Astrocyte of the spinal cord (primary cell): ENCODE results near the gene MZT2B.
"Not testable (repeated sequence)": the region's sequence is repeated elsewhere in the genome, so short reads cannot be mapped to it uniquely, and the experiment has no call there.

Experiments used
- DNase-seq: peaks from one replicate; pipeline ENCODE4 v3.0.0; 2011; ENCODE audit warnings: low read depth, low spot score
- H3K4me3 ChIP-seq: 2 replicates; pipeline ENCODE4 v1.5.1; 2011; ENCODE audit warnings: low read depth, mild to moderate bottlenecking, low read length, moderate library complexity
- CTCF ChIP-seq: IDR thresholded peaks from 2 replicates; pipeline ENCODE4 v1.5.1; 2012; ENCODE audit warnings: low read depth, mild to moderate bottlenecking, low read length, inconsistent platforms
- in situ Hi-C: cut with HindIII; loops from 2 replicates; pipeline ENCODE4 v1.10.0; 2017; ENCODE audit warnings: low sequenced_read_pairs

Gene MZT2B

GRCh38 chr2:130190237-130190636 lies 8.2 kb downstream of the MZT2B start:
- DNase-seq: no peak
- in situ Hi-C loops: no loop called here
- H3K4me3 ChIP-seq: no peak overlapping the region
- TF ChIP-seq CTCF: no peak

- DNase-seq, H3K4me3 ChIP-seq, in situ Hi-C loops: not testable (repeated sequence)
Measured at GRCh38 chr2:130191319-130191718, 9.3 kb downstream of the MZT2B start.

DNA sequence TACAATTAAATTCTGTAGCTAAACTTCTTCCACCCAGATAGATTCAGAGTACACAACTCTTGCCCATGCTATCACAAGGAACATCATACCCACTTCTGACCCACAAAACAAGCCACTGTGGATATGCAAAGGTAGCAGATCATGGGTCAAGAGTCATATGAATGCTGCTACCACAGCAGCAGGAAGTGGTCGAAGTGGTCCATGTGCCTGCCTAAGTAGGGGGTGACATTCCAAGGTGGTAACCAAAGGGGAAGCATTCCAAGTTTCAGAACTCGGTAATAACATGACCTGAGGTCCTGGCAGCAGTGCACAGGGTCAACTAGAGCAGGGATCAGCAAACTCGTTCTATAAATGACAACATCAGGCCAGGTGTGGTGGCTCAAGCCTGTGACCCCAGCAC lies 10.4 kb downstream of the MZT2B start:
- in situ Hi-C loops, H3K4me3 ChIP-seq, DNase-seq: not testable (repeated sequence)

GRCh38 chr2:130193824-130194223 lies 11.8 kb downstream of the MZT2B start:
- DNase-seq, H3K4me3 ChIP-seq, in situ Hi-C loops: not testable (repeated sequence)

DNA sequence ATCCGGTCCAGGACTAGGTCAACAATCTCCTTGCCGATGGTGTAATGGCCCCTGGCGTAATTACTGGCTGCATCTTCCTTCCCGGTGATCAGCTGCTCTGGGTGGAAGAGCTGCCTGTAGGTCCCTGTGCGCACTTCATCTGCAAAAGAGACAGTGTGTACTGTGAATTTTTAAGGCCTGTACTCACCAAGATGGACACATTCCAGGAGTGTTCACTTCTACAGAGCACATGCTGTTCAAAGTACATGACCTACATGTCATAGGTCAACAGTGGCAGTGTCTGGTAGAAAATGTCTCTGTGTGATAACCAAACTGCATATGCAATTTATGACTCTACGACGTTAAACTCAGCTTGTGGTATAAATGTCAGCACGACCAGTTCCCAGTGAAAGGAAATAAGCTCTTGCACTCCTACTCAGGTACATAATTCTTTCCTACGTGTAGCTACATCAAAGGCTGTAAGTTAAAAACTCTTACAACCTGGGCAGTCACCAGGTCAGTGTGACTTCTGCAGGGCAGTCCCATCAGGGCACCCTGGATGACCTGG lies 13.1 kb downstream of the MZT2B start:
- H3K4me3 ChIP-seq, in situ Hi-C loops, DNase-seq: not testable (repeated sequence)

DNA sequence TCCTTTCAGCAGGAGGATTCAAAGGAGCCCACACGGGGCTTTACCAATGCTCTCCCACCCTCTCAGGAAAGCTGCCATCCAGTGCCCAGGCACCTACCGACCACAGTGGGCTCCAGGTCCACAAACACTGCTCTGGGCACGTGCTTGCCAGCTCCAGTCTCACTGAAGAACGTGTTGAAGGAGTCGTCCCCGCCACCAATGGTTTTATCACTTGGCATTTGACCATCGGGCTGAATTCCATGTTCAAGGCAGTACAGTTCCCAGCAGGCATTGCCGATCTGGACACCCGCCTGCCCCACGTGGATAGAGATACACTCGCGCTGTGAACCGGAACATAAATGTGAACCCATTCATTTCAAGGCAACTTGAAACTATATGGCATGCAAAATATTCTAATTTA lies 14.0 kb downstream of the MZT2B start:
- H3K4me3 ChIP-seq, DNase-seq, in situ Hi-C loops: not testable (repeated sequence)

GRCh38 chr2:130198343-130198742 lies 16.3 kb downstream of the MZT2B start, which contains the start of gene TUBA3E:
TSS of gene TUBA3E (minus strand) at chr2:130198439. CDS start at chr2:130198360, 79 bp downstream.
- in situ Hi-C loops: no loop called here
- H3K4me3 ChIP-seq: no peak within 1 kb of the TSS
- no peak for TF ChIP-seq CTCF
- DNase-seq: no peak

- DNase-seq, in situ Hi-C loops, H3K4me3 ChIP-seq: not testable (repeated sequence)
Measured at GRCh38 chr2:130202518-130202917, 20.5 kb downstream of the MZT2B start.

DNA sequence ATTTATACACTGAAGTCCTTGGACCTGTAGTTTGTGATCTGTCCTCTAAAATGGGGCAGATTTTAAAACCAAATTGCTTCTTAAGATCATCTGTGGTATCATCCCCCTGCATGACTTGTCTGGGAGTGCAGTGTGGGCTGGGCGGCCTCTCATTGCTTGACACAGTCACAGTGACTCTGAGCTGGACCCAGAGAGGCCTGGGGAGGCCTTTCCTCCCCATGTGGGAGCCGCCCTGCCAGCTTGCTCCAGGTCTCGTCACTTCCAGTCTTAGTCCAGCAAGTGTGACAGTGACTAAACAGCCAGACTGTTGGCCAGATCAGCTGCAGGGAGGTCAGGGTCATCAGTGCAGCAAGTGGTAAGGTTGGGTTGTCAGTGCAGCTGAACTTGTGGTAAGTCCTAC lies 21.1 kb downstream of the MZT2B start:
- in situ Hi-C loops, DNase-seq, H3K4me3 ChIP-seq: not testable (repeated sequence)

DNA sequence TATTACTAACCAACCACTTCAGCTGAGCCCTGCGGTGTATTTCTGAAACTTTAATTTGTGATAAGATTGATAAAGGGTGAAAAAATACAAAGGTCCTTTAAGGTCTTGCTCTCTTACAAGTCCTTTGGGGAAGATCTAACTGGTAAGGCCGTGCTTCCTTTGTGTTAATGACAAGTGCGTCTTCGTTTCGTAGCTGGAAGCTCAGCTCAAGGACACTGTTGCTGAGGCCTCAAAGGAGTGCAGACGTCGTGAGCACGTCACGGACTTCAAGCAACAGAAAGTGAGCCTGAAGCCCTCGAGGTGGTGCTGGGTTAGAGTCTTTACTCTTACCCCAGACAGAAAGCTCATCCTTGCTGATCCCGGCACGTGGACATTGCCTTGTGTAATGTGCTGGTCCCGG lies 25.0 kb downstream of the MZT2B start:
- in situ Hi-C loops, DNase-seq, H3K4me3 ChIP-seq: not testable (repeated sequence)

DNA sequence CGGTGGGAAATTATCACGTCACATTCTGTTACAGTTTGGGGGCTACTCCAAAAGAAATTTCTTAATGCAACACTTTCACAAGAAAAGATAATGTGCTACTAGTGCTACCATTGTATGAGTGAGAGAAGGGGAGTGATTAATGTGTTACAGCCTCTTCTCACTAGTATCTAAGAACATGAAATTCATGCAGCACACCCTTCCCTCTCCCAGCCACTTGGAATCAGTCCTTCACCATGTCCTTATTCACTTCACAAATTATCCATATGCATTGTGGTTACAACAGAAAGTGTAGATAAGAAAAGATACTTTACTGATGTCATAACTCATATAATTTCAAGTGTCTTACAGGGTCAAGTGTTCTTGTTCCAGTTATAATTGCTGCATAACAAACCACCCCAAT lies 37.1 kb downstream of the MZT2B start:
- DNase-seq, in situ Hi-C loops, H3K4me3 ChIP-seq: not testable (repeated sequence)

DNA sequence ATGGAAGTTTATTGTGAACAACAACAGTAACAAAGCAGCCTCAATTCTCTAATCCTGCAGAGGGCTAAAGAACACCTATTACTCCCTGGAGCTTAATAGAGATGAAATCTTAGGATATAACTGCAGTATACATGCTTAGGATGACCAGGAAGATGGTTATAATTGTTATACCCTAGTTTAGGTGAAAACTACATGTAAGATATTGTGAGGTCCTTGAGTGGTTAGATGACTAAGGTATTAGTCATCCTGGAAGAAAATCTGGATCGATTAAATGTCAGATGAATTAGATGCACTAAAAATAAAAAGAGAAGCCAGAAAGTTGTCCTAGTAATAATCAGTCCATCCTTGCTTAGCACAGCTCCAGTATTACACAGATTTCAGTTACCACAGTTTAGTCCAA lies 38.4 kb downstream of the MZT2B start:
- DNase-seq, H3K4me3 ChIP-seq, in situ Hi-C loops: not testable (repeated sequence)

DNA sequence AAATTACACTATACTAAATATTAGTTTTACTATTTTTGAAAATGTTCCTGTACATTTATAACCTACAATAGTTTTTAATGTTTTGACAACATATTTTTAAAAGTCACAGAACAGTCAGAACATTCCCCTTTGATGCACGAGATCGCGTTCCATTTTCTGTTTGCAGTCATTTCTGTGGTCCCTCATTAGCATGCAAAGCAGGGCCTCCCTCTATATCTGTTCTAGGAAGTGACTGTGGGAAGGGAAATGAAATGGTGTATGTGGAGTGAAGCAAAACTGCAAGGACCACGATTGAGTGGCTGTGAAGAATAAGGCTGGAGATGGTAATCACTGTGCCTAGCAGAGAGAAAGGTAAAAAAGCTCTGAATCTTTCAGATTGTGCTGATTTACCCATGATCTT lies 40.5 kb downstream of the MZT2B start:
- in situ Hi-C loops, H3K4me3 ChIP-seq, DNase-seq: not testable (repeated sequence)

DNA sequence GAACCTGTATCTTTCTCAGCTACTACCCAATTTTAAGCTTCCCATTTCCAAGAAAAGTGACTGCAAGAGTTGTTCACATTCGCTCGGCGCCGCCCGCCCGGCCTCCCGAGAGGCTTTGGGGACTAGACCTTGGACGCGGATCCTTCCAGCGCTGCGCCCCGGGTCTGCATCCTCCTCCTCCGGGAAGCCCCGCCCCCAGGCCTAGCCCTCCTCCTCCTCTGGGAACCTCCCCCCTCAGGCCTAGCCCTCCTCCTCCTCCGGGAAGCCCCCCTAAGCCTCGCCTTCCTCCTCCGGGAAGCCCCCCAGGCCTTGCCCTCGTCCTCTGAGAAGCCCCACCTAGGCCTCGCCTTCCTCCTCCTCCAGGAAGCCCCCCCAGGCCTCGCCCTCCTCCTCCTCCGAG lies 45.9 kb downstream of the MZT2B start:
- in situ Hi-C loops, H3K4me3 ChIP-seq: not testable (repeated sequence)

GRCh38 chr2:130228467-130229160 lies 46.6 kb downstream of the MZT2B start:
- H3K4me3 ChIP-seq, DNase-seq, in situ Hi-C loops: not testable (repeated sequence)

More for the DNA sequence above, 45.9 kb downstream of the MZT2B start:
- DNase-seq: not testable (repeated sequence)

- peak; percentile 34 for DNase-seq
- peak overlapping the region; percentile 12 for H3K4me3 ChIP-seq
- in situ Hi-C loops: not testable (repeated sequence)
Measured at GRCh38 chr2:130229161-130229510, 47.1 kb downstream of the MZT2B start.
